MM.1S (cell line): ENCODE data around the gene TPK1.

Source experiments
- EZH2 ChIP-seq: fragments of 300-600 bp; sonication (generic); optimal IDR thresholded peaks from 2 replicates; pipeline ENCODE3; 2017; ENCODE audit warnings: low read depth, mild to moderate bottlenecking, antibody characterized with exemption, low read length, mixed read lengths
- EZH2phosphoT487 ChIP-seq: fragments of 300-600 bp; sonication (generic); IDR thresholded peaks from 2 replicates; pipeline ENCODE4 v1.6.1; 2018; ENCODE audit warnings: antibody characterized with exemption, low read length
- TF ChIP-seq, protein P1 (sequence below): fragments of 300-600 bp; sonication (generic); IDR thresholded peaks from 2 replicates; pipeline ENCODE4 v1.5.1; 2016; ENCODE audit warnings: antibody characterized with exemption, low read length, mixed read lengths

- TF ChIP-seq, protein P1, sequence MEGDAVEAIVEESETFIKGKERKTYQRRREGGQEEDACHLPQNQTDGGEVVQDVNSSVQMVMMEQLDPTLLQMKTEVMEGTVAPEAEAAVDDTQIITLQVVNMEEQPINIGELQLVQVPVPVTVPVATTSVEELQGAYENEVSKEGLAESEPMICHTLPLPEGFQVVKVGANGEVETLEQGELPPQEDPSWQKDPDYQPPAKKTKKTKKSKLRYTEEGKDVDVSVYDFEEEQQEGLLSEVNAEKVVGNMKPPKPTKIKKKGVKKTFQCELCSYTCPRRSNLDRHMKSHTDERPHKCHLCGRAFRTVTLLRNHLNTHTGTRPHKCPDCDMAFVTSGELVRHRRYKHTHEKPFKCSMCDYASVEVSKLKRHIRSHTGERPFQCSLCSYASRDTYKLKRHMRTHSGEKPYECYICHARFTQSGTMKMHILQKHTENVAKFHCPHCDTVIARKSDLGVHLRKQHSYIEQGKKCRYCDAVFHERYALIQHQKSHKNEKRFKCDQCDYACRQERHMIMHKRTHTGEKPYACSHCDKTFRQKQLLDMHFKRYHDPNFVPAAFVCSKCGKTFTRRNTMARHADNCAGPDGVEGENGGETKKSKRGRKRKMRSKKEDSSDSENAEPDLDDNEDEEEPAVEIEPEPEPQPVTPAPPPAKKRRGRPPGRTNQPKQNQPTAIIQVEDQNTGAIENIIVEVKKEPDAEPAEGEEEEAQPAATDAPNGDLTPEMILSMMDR: no peak
- TF ChIP-seq EZH2: no peak
- no peak for TF ChIP-seq EZH2phosphoT487
Observed at GRCh38 chr7:144508702-144509101, 327.2 kb downstream of the TPK1 start.
